ENCODE measurements around the gene RPP25.

DNA sequence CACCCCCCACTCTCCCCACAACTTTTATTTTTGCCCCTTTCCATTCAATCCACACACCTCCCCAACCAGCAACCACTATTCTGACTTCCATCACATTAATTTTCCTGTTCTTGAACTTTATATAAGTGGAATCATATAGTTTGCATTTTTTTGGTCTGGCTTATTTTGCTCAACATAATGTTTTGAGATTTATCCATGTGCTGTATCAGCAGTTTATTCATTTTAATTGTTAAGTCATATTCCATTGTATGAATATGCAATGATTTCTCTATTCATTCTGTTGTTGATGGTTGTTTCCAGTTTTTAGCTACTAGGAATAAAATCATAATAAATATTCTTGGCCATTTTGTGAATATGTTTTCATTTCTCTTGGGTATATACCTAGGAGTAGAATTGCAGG is 33.0 kb upstream of the RPP25 start:
- no peak for TF ChIP-seq POLR2A (IDR thresholded peaks at IDR 0.05; ENCODE audit: low read depth, low read length)
- no peak for TF ChIP-seq POLR2AphosphoS5 (IDR thresholded peaks at IDR 0.05; ENCODE audit: low read depth, low read length)
